Epidermal melanocyte (primary cell): ENCODE measurements around the gene ITGB7.
A peak's percentile ranks its signal among the peaks of the same experiment; 100 is the strongest.

Experiments
- DNase-seq: peaks from one replicate; pipeline ENCODE4 v3.0.0; 2011; ENCODE audit warnings: low spot score; ENCODE audit not compliant: insufficient read length

Gene ITGB7, protein sequence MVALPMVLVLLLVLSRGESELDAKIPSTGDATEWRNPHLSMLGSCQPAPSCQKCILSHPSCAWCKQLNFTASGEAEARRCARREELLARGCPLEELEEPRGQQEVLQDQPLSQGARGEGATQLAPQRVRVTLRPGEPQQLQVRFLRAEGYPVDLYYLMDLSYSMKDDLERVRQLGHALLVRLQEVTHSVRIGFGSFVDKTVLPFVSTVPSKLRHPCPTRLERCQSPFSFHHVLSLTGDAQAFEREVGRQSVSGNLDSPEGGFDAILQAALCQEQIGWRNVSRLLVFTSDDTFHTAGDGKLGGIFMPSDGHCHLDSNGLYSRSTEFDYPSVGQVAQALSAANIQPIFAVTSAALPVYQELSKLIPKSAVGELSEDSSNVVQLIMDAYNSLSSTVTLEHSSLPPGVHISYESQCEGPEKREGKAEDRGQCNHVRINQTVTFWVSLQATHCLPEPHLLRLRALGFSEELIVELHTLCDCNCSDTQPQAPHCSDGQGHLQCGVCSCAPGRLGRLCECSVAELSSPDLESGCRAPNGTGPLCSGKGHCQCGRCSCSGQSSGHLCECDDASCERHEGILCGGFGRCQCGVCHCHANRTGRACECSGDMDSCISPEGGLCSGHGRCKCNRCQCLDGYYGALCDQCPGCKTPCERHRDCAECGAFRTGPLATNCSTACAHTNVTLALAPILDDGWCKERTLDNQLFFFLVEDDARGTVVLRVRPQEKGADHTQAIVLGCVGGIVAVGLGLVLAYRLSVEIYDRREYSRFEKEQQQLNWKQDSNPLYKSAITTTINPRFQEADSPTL

DNA sequence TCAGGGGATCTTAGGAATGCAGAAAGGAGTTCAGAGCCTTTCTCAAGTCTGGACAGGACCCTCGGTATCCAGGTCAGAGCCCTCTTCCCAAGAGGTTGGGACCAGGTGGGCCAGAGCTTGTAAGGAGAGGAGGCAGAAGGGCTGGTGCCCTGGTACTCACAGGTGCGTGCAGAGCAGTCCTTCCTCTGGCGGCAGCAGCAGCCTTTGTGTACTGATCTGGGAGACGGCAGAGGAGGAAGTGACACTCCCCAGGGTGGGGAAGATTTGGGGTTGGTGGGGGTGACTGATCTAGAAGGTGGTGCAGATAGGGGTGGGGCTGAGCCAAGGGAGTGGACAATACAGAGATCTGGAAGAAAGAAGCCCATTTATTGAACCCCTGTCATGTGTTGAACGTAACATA is at the start of gene ITGB7:
ITGB7 (minus strand) TSS at position 210 of the 400 bp plus-strand sequence. CDS start 6,808 bp downstream, outside the sequence.
- DNase-seq: no peak

DNA sequence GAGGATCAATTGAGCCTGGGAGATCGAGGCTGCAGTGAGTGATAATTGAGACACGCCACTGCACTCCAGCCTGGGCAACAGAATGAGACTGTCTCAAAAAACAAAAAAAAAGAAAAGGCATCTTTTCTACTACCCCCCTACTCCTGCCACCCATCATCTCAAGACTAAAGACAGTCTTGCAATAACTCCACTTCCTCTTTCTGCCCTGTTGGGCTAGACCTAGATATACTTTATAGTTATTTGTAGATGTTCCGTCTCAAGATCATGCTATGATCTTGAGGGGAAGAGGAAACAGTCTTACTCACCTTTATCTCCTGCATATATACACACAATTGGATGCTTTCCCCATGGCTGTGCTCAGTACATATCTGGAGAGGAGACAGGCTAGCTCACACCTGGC is 48.9 kb upstream of the ITGB7 start:
- no peak for DNase-seq

DNA sequence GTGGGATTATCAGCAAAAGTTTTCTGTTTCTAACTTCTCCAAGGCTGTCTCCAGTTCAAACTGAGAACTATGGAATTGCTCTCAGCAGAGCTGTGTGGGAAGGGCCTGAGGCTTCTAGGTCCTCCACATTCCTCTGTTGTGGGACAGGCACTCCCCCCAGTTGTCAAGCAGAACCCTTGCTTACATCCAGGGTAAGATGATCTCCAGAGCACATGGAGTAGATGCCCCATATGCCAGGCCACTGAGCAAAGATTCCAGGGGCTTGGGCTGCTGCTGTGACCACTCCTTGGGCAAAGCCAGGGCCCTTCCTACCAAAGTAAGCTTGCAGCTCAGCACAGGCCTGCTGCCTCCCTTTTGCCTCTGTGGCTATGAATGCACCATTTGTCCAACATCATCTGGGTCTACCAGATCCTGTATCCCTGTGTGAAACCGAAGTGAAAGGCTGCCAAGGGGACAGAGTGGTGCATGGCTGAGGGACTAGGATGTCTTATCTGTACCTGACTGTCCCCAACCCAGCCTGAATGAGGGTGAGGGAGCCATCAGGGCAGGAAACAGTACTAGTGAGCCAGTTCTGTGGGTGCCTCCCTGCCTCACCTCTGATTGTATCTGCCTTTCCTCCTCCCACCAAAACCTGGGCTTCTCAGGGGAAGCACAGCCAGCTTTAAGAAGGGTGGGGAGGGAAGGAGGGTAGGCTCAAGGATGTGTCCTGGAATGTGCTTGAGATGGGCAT is 47.9 kb upstream of the ITGB7 start:
- no peak for DNase-seq

DNA sequence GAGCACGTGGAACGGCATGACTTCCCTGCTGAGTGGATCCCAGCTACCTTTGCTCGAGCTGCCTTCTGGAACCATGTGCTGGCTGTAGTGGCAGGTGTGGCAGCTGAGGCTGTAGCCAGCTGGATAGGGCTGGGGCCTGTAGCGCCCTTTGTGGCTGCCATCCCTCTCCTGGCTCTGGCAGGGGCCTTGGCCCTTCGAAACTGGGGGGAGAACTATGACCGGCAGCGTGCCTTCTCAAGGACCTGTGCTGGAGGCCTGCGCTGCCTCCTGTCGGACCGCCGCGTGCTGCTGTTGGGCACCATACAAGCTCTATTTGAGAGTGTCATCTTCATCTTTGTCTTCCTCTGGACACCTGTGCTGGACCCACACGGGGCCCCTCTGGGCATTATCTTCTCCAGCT is 46.2 kb upstream of the ITGB7 start:
- no peak for DNase-seq

DNA sequence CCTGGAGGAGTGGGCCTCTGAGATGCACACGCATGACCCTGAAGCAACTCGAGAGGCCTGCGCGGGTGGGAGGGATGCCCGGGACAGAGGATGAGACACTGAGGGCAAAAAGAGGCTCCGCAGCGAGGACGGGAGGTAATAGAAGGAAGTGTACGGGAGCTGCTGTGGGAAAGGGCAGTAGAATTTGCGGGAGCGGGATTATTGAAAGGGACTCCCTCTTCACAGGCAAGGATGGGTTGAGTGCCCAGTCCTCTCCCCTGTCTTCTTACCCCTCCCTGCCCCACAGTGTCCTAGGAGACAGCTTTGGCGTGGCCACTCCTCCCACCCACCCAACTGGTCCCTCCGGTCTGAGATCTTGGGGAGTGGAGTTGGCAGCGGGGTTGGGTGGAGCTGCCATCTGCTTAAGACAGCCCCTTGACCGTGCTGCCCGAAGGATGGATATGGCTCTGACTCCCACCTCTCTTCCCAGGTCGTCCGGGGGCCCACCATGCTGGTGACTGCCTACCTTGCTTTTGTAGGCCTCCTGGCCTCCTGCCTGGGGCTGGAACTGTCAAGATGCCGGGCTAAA is 45.4 kb upstream of the ITGB7 start:
- DNase-seq: no peak

DNA sequence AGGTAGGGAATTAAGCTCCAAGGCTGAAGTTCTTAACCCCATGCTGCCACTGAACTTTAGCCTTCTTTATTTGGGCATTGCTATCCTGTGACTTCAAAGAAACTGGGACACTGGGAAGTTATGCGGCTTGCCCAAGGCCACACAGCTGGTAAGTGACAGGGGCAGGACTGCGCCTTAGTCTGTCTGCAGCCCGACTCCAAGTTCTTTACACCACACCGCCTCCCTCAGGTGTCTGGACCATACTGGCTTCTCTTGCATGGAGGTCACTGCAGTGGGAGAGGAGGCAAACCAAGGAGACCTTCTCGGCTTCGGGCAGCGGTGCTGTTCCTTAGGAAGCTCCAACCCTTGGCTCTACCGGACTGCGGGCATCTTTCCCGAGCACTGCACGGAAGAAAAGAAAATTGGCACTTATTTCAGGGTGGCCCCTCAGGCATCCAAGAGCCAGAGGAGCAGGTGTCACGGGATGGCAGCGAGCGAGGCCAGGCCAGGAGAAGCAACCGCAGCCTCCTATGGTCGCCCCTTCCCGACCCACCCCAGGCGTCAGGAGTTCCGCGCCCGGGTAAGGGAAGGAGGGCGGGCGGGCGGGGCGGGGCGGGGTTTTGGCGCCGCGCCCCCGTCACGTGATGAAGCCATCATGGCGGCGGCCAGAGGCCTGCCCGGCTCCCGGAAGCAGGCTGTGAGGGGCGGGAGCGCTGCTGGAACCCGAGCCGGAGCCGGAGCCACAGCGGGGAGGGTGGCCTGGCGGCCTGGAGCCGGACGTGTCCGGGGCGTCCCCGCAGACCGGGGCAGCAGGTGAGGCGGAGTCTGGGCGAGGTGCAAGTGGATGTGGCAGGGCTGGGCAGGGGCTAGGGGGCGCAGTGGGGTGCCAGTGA is 44.7 kb upstream of the ITGB7 start:
- DNase-seq: peak; percentile 94

DNA sequence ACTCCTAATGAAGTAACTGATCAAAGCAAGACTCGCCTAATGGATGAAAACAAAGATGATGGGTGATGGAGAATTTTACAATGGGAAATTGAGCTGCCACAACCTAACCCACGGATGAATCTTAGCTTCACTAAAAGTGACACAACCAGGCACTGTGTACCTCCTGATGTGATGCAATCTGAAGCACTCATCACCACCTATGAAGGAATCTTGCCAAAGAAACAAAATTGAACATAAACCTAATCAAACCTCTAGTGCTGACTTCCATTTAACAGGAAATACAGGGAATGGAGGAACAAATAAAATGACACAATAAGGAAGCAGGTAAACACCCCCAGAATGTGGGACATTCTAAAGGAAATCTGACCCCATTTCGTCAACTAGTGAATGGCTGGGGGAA is 38.2 kb upstream of the ITGB7 start:
- no peak for DNase-seq

DNA sequence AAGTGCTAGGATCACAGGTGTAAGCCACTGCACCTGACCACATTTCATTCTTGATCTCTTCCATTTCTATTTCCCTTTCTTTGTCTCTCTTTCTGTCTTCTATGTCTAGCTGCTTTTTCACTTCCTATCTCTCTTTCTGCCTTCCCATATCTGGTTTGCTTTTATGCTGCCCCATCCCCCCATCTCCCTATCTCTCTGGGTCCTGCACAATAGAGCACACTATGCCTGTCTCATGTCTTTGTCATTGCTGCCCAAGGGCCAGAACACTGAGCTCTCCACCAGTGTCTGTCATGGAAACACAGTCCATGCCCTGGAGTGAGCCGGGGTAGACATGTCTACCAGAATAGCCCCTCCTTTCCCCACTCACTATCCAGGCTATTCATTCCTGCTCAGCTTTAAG is 37.3 kb upstream of the ITGB7 start:
- no peak for DNase-seq

DNA sequence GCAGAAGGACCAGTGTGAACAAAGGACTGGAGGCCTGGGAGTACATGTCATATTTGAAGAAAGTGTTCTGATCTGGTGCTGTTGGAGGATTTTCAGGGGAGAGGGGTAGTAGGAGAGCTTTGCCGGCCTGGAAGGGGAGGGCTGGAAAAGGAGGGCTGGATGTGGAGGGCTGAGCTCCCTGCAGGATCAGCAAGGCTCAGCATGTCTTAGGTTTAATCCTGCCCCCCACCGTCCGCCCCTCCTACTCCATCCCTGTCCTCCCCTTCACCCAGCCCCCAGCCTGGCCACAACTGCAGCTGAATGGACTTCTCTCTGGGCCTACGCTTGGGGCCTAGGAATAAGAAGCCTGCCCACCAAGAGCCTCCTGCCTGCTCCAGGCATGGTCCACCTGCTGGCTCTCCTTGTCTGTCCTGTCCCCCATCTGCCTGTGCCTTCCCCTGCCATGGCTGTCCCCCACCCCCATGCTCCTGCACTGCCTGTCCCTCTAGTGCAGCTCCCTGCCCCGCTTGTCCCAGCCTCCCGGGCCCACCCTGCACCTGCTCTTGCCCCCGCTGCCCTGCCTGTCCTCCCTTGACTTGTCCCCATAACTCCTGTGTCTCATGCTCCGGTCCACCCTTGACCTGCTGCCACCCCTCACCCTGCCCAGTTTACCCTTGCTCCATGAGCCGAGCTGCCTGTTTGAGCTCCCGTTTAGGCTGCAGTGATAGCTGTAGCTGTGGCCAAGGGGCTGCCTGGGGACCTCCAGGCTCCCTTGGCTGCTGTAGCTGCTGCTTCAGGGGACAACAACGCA is 34.8 kb upstream of the ITGB7 start:
- DNase-seq: no peak

DNA sequence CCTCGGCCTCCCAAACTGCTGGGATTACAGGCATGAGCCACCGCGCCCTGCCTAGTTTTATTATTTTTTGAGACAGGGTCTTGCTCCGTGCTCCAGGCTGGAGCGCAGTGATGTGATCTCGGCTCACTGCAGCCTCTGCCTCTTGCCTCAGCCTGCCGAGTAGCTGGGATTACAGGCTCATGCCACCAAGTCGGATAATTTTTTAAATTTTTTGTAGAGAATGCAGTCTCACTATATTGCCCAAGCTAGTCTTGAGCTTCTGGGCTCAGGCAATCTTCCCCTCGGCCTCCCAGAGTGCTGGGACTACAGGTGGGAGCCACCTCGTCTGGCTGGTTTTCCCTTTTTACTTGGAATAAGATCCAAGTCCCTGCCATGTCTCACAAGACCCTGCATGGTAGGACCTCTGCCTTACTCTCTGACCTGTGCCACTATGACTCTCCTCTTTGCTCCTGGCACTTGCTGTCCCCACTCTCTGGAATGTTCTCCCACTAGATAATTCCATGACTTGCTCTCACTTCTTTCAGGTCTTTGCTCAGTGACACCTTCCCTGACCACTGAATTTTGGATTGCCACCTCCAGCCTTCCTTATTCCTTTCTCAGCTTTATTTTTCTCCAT is 32.7 kb upstream of the ITGB7 start:
- no peak for DNase-seq

DNA sequence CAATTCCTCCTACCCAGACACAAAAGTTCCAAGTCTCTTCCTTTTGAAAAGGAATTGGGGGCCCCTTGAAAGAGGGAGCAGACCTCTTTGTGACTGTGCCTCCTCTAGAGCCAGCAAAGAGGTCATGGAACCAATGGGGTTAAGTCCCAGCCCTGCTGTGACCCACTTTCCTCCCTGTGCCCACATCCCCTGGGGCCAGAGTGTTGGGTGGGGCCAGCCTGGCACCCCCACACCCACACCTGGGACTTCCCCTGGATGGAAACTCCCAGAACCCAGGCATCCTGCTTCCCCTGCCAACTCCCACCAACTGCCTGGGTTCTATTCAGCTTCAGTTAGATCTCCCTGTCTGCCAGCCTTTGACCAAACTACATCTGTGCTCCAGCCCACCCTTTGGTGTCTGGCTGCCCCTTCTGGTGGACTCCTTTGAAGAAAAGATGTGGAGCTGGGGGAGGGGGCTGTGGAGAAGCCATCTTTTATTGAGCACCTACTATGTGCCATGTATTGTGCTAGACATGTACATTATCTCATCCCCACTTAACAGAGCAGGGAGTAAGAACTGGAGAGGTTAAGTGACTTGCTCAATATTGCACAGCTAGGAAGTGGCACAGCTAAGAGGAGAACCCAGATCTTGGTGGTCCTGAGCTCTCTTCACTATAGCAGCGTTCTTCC is 29.5 kb upstream of the ITGB7 start:
- no peak for DNase-seq

DNA sequence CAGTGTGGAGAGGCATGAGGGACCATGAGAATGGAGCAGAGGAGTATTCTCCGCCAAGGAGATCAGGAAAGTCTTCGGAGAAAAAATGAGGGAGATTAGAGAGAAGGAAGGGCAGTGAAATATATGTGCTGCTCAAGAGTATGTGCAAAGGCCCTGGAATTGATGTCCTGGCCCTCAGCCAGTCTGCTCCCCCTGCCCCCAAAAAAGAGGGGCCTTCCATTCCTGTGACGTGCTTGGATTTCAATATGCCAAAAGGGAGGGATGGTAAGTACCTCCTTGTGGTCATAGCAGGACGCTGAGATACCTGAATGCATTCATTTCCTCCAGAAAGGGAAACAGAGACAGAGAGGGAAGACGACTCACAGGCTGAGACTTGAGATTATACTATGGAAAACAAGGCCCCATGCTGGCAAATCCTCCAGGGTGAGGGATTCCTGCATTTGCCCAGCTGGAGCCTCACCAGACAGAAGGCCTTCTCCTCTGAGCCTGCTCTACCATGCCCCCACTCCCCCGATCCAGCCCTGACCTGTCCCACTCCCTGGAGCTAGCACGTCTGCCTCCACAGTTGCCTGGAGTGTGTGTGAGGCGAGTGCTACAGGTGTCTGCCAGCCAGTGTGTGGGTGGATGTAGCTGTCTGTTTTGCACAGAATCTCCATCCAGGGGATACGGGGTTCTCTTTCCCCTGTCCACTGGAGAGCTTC is 28.8 kb upstream of the ITGB7 start:
- DNase-seq: no peak

DNA sequence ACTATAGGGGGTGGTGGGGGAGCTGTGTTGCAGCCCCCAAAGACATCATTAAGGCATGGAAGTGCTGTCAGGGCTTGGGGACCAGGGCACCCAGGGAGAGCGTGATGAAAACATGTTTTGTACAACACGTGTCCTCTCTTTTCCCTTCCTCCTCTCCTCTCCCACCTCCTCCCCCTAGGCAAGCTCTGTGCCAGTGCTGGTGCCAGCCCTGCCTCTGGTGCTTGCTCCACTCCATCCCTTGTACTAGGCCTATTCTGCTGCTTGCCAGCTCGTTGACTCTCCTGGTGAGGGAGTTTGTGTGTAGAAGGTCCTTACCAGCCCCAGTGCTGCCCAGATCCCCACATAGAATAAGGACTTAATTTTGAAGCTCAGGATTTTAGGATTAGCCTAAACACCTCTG is 28.1 kb upstream of the ITGB7 start:
- DNase-seq: no peak

DNA sequence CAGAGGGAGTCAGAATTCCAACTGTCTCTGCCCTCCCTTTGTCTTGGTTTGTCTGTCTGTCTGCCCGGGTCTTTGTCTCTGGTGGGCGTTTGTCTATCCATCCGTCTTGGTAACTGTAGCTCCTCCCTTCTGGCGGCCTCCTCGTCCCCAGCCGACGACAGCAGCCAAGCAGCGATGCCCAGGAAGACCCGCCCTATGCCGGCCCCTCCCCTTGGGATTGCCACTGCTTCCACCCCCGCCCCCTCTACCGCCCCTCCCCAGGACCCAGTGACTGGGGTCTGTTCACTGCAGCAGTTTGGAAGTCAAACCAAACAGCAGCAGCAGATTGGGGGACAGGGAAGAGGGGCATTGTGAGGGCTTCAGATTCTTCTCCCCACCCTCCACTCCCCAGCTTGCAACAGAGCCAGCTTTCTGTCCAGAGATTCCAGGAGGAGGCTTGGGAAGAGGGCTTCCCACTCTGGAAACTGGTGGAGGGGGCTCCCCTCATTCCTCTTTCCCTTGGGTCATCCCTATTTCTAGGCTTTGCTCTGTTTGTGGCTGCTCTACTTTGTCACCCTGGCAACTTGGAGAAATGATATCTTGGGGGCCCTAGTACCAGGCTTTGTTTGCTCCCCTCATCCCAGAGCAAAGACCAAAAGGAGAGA is 27.3 kb upstream of the ITGB7 start:
- no peak for DNase-seq

DNA sequence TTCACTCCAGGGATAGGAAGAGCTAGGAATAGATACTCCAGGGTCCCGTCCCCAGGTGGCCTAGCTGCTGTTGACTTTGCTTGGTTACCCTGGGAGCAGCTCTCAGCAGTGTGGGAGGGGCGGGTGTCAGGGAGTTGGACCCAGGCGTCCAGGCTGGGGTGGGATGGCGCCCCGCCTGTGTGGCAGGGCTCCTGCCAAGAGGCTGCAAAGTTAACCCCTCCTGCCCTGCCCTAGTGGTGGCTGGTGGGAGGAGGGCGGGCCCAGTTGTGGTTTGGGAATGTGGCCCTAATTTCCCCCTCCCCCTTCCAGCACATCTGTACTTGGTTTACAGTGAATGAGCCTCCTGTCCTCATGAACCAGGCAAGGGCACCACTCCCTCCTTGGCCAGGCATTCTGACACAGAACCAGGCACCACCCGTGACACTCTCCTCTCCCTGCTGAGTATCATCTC is 26.6 kb upstream of the ITGB7 start:
- DNase-seq: no peak

DNA sequence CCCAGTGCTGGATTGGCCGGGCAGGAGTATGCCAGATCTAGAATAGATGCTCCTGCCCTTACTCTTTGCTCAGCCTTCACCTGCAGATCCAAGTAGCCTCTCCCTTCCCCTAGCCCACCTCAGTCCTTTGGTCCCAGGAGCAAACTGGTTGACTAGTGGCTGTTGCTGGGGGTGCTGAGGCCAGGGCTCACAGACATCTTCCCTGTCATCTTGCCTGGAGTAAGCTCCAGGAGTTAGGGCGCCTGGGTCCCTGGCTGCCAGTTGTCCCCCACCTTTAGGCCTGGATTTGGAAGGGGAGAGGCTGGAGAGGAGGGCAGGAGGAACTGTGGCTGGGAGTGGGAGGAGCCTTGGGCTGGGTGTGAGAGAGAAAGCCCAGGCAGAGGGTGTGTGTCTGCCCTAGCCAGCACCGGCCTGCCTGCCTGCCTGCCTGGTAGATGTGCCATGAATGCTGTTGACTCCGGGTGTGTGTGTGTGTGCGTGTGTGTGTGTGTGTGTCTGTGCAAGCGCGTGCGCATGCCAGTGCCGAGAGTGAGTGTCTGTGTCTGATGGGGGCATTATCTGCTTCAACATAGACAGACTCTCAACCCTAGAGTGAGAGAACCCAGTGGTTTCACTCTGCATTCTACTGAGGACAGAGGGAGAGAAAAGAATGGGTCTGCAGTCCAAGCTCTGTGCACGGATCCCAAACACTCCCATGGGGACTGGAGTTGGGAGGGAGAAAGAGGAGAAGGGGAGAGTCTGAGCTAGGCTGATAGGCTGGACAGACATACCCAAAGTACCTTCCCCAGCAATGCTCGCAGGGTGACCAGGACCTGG is 25.8 kb upstream of the ITGB7 start:
- DNase-seq: no peak
